Natural killer cell (primary cell): ENCODE results near the gene OAS3. TPM values are rescaled to one million over a fixed set of nuclear protein-coding genes. Genes with fewer than 3 reads are reported as not detected.

Experiments used
- ATAC-seq, 3 donors: fragments of 150-1000 bp in 2 of 3; fragments of 200-7000 bp in 1 of 3; cut with Tn5 transposase; 1 replicate in 1 of 3; 2 replicates in 2 of 3; pipeline ENCODE4 v1.10.0; 2021; ENCODE audit warnings: mild to moderate bottlenecking in 2 of 3, moderate library complexity in 2 of 3
- DNase-seq, 2 donors: peaks; one replicate each; pipeline versions ENCODE4 v3.0.0 to v3.0.0-alpha.2; 2013 to 2021; ENCODE audit warnings: mixed read lengths in 1 of 2
- H3K27ac ChIP-seq: one replicate; pipeline ENCODE4 v1.5.1; 2013; ENCODE audit warnings: mild to moderate bottlenecking, low read length
- H3K27me3 ChIP-seq: one replicate; pipeline ENCODE4 v1.6.1; 2013; ENCODE audit warnings: low read length; ENCODE audit not compliant: control insufficient read depth, insufficient read depth
- H3K36me3 ChIP-seq: one replicate; pipeline ENCODE4 v1.6.1; 2013; ENCODE audit warnings: low read length; ENCODE audit not compliant: control insufficient read depth, insufficient read depth
- H3K4me1 ChIP-seq: one replicate; pipeline ENCODE4 v1.6.1; 2013; ENCODE audit warnings: low read length; ENCODE audit not compliant: control insufficient read depth, insufficient read depth
- H3K4me3 ChIP-seq: one replicate; pipeline ENCODE4 v1.5.1; 2013; ENCODE audit warnings: low read length
- H3K9me3 ChIP-seq: one replicate; pipeline ENCODE4 v1.6.1; 2013; ENCODE audit warnings: low read length; ENCODE audit not compliant: control insufficient read depth, insufficient read depth
- H3K27ac Mint-ChIP-seq, 2 donors: one replicate each; pipeline ENCODE4 v1.8.0; 2022; ENCODE audit warnings: mild to moderate bottlenecking in 2 of 2, mixed read lengths in 2 of 2, moderate library complexity in 1 of 2
- H3K27me3 Mint-ChIP-seq, 2 donors: one replicate each; pipeline ENCODE4 v1.8.0; 2022; ENCODE audit warnings: low read depth in 2 of 2, mixed read lengths in 2 of 2
- H3K36me3 Mint-ChIP-seq: one replicate; pipeline ENCODE4 v1.8.0; 2022; ENCODE audit warnings: mixed read lengths
- H3K4me1 Mint-ChIP-seq, 2 donors: one replicate each; pipeline ENCODE4 v1.8.0; 2022; ENCODE audit warnings: mixed read lengths in 2 of 2
- H3K4me3 Mint-ChIP-seq: one replicate; pipeline ENCODE4 v1.8.0; 2022; ENCODE audit warnings: mild to moderate bottlenecking, moderate library complexity, mixed read lengths
- H3K9me3 Mint-ChIP-seq, 2 donors: one replicate each; pipeline ENCODE4 v1.8.0; 2022; ENCODE audit warnings: mixed read lengths in 2 of 2
- CTCF ChIP-seq: fragments of 200-600 bp; IDR thresholded peaks from one replicate; pipeline ENCODE4 v1.8.0; 2022; ENCODE audit warnings: antibody characterized with exemption
- WGBS: methylation state at CpG from one replicate; pipeline ENCODE4 v1.1.7; 2013; ENCODE audit warnings: missing lambda C conversion rate; ENCODE audit not compliant: insufficient coverage; 5-methylcytosine and 5-hydroxymethylcytosine counted together
- intact Hi-C: fragments of 100-400 bp; cut with micrococcal nuclease; formaldehyde crosslinking; loops from one replicate; pipeline ENCODE4 v1.14.2; 2022
- total RNA-seq, 4 donors: library from RNA; stranded (reverse); fragments of 120-200 nt in 1 of 4; gene quantifications; one replicate each; pipeline versions ENCODE4 v1.2.3 to v1.2.4, GENCODE V29; 2013 to 2022

OAS3 gene
- total RNA-seq, 3 donors from 2014 or later (not counting 1 experiment from before 2014, with no cell fraction given): 8.5 to 24.7 (median 15.4) TPM

GRCh38 chr12:113014565-113014964 is 76.3 kb downstream of the OAS3 start:
- Mint-ChIP-seq H3K27me3 (no peaks in the 10 kb centered on the region), H3K27ac (no peak overlapping the region), H3K9me3 (peaks cover 0 to 4% of the 10 kb centered on the region in 2 donors), H3K4me3 (no peak overlapping the region), H3K4me1 (no peaks in the 10 kb centered on the region), H3K36me3 (peaks cover 18% of the 10 kb centered on the region)
- peaks cover 21% of the 10 kb centered on the region for H3K36me3 ChIP-seq
- DNase-seq (no peak), ATAC-seq (no peak)
- H3K9me3 ChIP-seq: no peaks in the 10 kb centered on the region
- intact Hi-C loops: no loop called here
- 77% methylated on average over 9 of the region's 9 CpGs for WGBS
- H3K27me3 ChIP-seq: no peaks in the 10 kb centered on the region
- H3K4me3 ChIP-seq: no peak overlapping the region
- TF ChIP-seq CTCF: no peak
- H3K27ac ChIP-seq: no peak overlapping the region
- H3K4me1 ChIP-seq: no peaks in the 10 kb centered on the region

GRCh38 chr12:113016796-113017195 is 78.5 kb downstream of the OAS3 start:
- DNase-seq (no peak), ATAC-seq (no peak)
- no peaks in the 10 kb centered on the region for H3K4me1 Mint-ChIP-seq
- intact Hi-C loops: no loop called here
- H3K36me3 ChIP-seq: no peaks in the 10 kb centered on the region
- H3K4me3 ChIP-seq: no peak overlapping the region
- TF ChIP-seq CTCF: no peak
- 83% methylated on average over 5 of the region's 5 CpGs for WGBS
- no peaks in the 10 kb centered on the region for H3K9me3 Mint-ChIP-seq
- no peaks in the 10 kb centered on the region for H3K27me3 ChIP-seq
- H3K27ac ChIP-seq: no peak overlapping the region
- no peak overlapping the region for H3K27ac Mint-ChIP-seq
- H3K4me3 Mint-ChIP-seq: no peak overlapping the region
- peaks cover 0 to 11% of the 10 kb centered on the region in 2 donors for H3K27me3 Mint-ChIP-seq
- peaks cover 1% of the 10 kb centered on the region for H3K36me3 Mint-ChIP-seq
- H3K4me1 ChIP-seq: no peaks in the 10 kb centered on the region
- no peaks in the 10 kb centered on the region for H3K9me3 ChIP-seq

- no peak for ATAC-seq
- Histone ChIP-seq H3K36me3 (no peaks in the 10 kb centered on the region), H3K27ac (no peak overlapping the region), H3K4me1 (no peaks in the 10 kb centered on the region), H3K27me3 (no peaks in the 10 kb centered on the region), H3K4me3 (no peak overlapping the region), H3K9me3 (no peaks in the 10 kb centered on the region)
- TF ChIP-seq CTCF: no peak
- H3K4me1 Mint-ChIP-seq: no peaks in the 10 kb centered on the region
- no peaks in the 10 kb centered on the region for H3K9me3 Mint-ChIP-seq
- H3K27ac Mint-ChIP-seq: no peak overlapping the region
- H3K4me3 Mint-ChIP-seq: no peak overlapping the region
- no peak for DNase-seq
- 69% methylated on average over 4 of the region's 4 CpGs for WGBS
- peaks cover 0 to 11% of the 10 kb centered on the region in 2 donors for H3K27me3 Mint-ChIP-seq
- intact Hi-C loops: no loop called here
- no peaks in the 10 kb centered on the region for H3K36me3 Mint-ChIP-seq
Measured at GRCh38 chr12:113019025-113019424, 80.8 kb downstream of the OAS3 start.

- Mint-ChIP-seq H3K4me3 (no peak overlapping the region), H3K27ac (no peak overlapping the region), H3K27me3 (peaks cover 0 to 11% of the 10 kb centered on the region in 2 donors), H3K36me3 (no peaks in the 10 kb centered on the region), H3K4me1 (no peaks in the 10 kb centered on the region), H3K9me3 (no peaks in the 10 kb centered on the region)
- no peak for DNase-seq
- WGBS: 94% methylated on average over 1 of the region's 1 CpG
- H3K36me3 ChIP-seq: no peaks in the 10 kb centered on the region
- ATAC-seq: no peak
- no peak overlapping the region for H3K27ac ChIP-seq
- intact Hi-C loops: no loop called here
- no peaks in the 10 kb centered on the region for H3K27me3 ChIP-seq
- no peaks in the 10 kb centered on the region for H3K9me3 ChIP-seq
- H3K4me3 ChIP-seq: no peak overlapping the region
- no peaks in the 10 kb centered on the region for H3K4me1 ChIP-seq
- no peak for TF ChIP-seq CTCF
Measured at GRCh38 chr12:113021500-113021899, 83.2 kb downstream of the OAS3 start.
